Astrocyte of the hippocampus (primary cell): Measurements from ENCODE around the gene ERGIC1.
A peak's percentile ranks its signal among the peaks of the same experiment; 100 is the strongest.
"Not testable (repeated sequence)": the region's sequence is repeated elsewhere in the genome, so short reads cannot be mapped to it uniquely, and the experiment has no call there.

Source experiments
- DNase-seq: peaks from one replicate; pipeline ENCODE4 v3.0.0; 2011; ENCODE audit warnings: low read depth, low spot score

ERGIC1 gene

GRCh38 chr5:172846677-172847076 is 12.6 kb downstream of the ERGIC1 start:
- no peak for DNase-seq

DNA sequence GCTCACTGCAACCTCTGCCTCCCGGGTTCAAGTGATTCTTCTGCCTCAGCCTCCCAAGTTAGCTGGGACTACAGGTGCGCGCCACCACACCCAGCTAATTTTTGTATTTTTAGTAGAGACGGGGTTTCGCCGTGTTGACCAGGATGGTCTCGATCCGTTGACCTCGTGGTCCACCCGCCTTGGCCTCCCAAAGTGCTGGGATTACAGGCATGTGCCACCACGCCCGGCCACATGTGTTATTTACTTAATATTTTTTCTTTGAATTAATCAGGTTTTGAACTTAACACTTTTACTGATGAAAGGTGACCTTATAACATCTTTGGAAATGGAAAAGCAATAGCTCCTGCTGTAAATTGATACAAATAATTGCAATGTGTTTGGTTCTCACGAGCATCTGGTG is 13.5 kb downstream of the ERGIC1 start:
- not testable (repeated sequence) for DNase-seq

- no peak for DNase-seq
Measured at GRCh38 chr5:172848419-172848818, 14.4 kb downstream of the ERGIC1 start.

- no peak for DNase-seq
Measured at GRCh38 chr5:172849606-172850453, 15.8 kb downstream of the ERGIC1 start.

DNA sequence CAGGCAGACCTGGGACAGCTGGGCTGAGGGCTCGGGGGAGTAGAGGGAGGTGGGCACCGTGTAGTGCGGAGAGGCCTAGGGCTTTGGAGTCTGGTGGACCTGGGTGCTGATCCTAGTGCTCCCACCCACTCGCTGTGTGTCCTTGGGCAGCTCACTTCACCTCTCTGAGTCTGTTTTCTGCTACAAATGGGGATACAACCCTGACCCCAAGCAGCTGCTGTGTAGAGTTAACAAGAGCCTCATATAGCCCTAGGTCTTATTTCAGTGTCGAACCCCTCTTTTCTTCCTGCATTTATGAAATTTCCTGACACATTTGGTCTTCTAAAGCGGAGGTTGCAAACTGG is 16.4 kb downstream of the ERGIC1 start:
- no peak for DNase-seq

GRCh38 chr5:172851254-172851653 is 17.2 kb downstream of the ERGIC1 start:
- DNase-seq = not testable (repeated sequence)

- DNase-seq = no peak
Measured at GRCh38 chr5:172852490-172853354, 18.7 kb downstream of the ERGIC1 start.

DNA sequence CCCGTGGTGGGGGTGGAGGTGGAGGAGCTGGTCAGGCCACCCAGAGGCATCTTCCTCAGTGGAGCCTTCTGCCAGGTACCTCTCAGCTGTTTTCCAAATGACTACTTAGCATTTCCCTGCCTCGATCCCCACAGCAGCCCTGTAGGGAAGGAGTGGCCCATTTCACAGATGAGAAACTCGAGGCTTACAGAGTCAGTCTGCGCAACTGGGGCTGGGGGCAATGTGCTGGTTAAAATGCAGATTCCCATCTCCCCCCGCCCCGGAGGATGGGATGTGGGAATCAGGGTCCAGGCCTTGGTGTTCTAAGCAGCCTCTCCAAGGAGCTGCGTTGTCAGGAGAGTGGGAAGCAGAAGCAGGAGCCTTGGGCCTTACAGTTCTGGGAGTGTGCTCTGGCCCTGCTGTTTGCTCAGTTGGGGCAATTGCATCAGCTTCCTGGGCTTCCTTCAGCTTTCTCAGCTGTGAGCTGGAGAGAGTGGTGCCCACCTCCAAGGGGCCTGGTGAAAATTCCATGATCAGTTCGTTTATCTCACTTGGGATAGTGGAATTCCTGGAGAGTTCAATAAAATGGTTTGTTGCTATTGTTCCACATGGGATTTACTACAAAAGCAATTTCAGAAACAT is 19.4 kb downstream of the ERGIC1 start:
- DNase-seq = no peak

GRCh38 chr5:172854451-172854871 is 20.4 kb downstream of the ERGIC1 start:
- no peak for DNase-seq

- no peak for DNase-seq
Measured at GRCh38 chr5:172854971-172855370, 20.9 kb downstream of the ERGIC1 start.

DNA sequence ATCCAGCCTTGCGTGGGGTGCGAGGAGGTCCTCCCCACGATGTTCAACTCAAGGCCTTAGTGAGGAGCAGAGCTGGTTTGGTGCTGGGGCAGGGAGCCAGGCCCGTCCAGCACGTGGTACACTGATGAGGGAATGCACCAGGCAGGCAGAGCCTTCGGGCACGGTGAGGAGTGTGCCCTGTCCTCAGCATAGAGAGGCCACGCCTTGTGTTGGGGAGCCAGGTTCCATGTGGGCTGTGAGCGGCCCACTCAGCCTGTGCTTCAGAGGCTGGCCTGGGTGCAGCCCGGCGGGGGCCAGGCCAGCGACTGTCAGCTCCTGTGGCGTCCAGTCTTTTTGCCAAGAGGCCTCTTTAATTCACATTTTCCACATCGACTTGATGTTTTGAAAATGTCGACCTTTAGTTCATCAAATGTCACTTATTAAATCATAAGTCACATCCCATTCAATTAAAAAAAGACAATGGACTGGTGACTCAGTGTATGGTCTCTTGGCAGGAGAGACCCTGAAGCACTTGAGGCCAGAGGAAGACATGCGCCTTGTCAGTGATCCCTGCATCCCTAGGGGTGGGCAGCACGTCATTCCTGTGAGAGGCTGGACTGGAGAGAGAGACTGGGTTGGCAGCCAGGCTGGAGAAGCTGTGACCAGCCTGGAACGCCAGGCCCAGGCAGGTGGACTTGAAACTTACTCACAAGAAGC is 21.7 kb downstream of the ERGIC1 start:
- DNase-seq = peak; percentile 33

DNA sequence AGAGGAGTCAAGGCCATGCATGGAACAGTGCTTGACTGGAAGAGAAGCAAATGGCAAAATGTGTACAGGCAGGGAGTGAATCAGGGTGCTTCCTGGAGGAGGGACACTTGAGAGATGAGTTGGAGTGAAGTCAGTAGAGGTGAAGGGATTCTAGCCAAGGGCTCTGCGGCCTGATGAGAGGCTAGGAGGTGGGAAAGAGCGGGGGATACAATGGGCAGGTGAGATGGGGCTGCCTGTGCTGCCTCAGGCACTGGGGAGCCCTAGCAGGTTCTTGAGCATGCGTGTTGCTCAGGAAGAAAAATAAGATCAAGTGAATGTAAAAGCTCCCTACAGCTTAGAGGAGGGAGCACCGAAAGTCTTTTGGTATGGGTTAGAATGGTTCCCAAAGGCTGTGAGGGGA is 22.3 kb downstream of the ERGIC1 start:
- no peak for DNase-seq

DNA sequence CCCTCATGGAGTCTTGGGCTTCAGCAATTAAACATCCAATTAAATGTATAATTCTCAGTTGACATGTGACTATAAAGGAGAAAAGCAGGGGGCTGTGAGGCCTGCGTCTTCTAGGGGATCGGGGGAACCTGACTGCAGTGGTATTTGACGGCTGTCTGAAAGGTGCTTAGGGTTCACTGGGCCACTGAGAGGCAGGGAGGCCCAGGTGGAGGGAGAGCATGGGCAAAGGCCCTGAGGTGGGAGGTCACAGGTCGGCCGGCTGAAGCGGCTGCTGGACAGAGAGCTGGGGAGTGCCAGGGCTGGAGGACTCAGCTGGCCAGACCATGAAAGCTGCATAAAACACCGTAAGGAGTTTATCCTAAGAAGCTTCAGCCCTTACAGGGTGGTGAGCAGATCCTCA is 23.9 kb downstream of the ERGIC1 start:
- DNase-seq = no peak

DNA sequence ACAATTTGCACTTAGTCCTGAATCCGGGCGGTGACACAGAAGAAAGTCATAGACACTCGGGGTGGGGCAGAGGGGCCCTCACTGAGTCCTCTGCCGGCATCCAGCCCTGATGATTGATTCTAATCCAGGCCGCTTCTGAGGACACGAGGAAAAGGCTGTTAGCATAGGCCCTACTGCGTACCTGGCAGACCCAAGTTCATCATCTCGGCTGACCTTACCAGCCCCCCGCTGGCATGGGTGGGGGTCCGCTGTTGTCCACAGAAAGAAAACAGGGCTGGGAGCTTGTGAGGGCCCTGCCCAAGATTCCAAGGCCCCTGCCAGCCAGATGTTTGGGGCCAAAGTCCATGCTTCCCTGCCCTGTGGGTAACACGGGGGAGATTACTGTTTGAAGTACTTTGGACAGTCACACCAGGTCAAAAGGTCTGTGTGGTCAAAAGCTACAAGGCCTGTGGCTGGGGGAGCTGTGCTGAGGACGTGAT is 24.5 kb downstream of the ERGIC1 start:
- DNase-seq = no peak

DNA sequence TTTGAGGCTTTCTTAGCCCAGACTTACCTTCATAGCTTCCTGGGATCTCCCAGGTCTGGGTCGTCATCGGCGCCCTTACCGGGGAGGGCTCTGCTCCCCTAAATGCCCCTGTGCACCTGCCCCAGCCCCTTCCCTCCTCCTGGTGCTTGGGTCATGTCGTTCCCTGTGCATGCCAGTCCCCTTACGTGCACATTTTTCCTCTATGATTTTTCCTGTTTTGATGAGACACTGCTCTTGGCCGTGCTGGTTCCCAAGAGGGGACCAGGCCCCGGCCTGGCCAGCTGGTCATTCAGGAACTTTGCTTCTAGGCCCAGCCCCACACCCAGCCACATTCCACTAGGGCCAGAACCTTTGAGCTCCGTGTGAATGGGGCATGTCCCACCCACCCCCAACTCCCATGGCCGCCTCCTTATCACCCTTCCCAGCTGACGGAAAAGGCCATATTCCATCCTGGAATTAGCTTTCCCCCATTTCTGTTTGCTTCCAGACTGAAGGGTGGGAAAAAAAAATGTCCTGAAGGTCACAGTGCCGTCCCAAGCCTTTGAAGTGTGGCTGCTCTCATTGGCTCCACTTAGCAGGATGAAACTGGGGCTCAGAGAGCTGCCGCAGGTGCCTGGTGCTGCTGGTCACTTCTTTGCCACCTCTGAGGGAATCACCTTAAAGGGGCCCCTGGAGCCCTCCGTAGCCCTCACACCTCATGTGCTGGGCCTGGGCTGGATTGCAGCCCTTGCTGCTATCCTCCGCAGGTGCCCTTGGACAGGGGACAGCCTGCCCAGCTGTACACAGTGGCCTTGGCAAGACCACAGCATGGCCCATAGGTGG is 25.1 kb downstream of the ERGIC1 start:
- DNase-seq = peak; percentile 61

- no peak for DNase-seq
Measured at GRCh38 chr5:172859966-172860365, 25.9 kb downstream of the ERGIC1 start.

DNA sequence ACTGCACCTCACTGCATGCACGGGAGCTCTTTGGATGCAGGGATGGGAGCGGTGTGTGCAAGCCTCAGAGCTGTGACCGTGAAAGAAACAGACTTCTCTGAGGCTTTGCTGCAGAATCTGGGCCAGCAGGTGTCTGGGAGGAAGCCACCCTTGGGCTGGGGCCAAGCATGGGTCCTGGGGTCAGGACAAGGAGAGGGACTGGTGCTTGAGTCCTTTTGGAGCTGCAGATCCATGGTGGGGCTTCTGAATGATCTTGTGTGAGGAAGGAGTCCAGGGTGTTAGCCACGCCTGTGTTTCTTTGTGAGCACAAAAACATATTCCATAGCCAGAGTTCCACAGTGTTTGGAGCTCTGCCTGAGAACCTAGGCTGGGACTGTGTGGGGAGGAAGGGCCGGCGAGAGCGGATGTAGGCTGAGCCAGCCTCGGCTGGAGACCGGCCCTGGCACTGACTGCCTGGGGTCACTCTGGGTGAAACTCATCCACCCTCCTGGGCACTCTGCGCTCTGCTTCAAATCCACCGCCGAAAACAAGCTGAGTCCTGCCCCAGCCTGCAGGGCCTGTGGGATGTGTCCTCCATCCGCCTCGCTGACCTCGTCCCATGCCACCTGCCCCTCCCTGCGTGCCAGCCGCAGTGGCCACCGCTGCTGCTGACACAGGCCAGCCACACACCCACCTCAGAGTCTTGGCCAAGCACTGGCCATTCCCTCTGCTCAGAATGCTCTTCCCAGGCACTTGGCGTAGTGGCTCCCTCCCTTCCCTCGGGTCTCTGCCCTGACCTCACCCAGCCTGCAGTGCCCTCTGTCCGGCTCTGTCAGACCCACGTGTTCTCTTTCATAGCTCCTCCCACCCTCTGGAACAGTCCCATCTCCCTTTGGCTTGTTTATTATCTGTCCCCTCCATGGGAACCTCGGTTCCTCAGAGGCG is 26.7 kb downstream of the ERGIC1 start:
- DNase-seq = peak; percentile 58

DNA sequence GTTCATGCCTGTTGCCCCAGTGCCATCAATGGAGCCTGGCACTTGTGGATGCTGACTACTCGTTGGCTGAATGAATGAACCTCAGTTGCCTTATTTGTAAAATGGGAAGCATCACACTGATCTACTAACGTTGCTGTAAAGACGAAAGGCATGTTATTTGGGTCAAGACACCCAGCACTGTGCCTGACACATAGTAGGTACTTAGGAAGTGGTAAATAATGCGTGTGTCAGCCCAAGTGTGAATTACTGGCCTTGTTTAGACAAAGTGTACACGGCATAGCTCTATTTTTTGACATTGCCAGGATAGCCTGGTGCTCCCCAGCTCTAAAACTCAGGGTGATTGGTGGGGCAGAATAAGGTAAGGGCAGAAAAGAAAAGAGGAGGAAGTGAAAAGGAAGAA is 27.4 kb downstream of the ERGIC1 start:
- DNase-seq = no peak

- DNase-seq = no peak
Measured at GRCh38 chr5:172862165-172862801, 28.2 kb downstream of the ERGIC1 start.
